Right forelimb (tissue), 1 donor: ENCODE measurements around the gene SLITRK1.

Experiments used
- DNase-seq: peaks from one replicate; pipeline ENCODE4 v3.0.0-alpha.2; 2018

SLITRK1 gene

GRCh38 chr13:83881917-83882605 is at the start of gene SLITRK1:
TSS of gene SLITRK1 (minus strand) at chr13:83882474. CDS start at chr13:83881507, 967 bp downstream.
- DNase-seq, result peak; percentile 89

- no peak for DNase-seq
Observed at GRCh38 chr13:83929157-83929556, 46.9 kb upstream of the SLITRK1 start.

DNA sequence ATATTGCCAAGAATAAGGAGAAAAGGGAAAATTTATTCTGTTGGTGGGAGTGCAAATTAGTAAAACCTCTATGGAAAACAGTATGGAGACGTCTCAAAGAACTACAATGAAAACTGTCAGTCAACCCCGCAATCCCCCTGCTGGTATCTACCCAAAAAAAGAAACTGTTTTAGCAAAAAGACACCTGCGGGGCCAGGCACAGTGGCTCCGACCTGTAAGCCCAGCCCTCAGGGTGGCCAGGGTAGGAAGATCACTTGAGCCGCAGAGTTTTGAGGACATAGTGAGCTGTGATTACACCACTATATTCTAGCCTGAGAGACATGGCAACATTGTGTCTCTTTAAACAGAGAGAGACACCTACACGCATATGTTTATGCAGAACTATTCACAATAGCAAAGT is 37.5 kb upstream of the SLITRK1 start:
- DNase-seq, result no peak

DNA sequence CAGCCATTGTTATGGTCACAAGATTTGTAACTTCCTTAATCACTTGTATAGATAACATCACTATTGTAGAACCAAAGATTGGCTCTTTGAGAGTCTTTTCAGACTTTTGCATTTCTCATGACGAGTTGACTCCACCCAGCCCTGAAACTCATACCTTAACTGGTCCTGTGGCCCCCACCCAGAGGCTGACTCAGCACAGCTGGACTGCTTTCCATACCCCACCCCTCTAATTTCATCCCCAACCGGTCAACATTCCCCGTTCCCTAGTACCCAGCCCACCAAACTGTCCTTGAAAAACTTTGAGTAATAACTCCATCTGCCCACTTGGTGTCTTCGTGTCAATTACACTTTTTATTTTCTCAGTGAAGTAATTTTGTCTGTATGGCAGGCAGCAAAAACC is 32.1 kb upstream of the SLITRK1 start:
- no peak for DNase-seq

DNA sequence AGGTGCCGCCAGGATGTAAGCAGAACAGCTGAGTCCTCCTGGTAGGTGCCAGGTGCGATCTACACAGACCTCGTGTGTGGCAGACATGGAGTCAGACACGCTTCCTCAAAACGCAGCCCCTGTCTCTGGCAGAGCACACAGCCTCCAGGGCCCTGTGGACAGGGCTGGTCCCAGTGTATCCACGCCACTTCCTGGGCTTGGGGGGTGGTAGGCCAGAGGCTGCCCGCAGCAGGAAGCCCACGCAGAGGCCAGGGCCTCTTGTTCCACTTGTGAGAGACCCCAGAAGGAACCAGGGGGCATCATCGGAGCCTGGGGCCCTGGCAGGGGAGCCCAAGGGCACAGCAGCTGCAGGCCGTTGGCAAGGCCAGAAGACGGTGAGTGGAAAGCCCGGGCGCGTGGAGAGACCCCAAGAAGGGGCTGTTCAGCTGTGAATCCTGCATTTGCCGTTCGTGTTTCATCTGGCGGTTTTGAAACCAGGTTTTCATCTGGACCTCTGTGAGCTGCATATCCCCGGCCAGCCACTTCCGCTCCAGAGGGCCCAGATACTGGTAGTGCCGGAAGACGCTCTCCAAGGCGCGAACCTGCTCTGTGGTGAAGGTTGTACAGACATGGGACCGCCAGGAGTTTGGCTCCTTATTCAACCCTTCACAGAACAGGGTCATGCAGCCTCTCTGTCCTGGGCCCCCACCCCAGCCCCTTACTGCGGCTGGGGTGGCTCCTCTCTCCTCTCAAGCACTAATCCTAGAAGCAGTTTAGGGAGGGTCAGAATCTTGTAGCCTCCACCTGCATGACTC is 25.1 kb upstream of the SLITRK1 start:
- DNase-seq, result no peak

- no peak for DNase-seq
Observed at GRCh38 chr13:83906240-83906820, 24.1 kb upstream of the SLITRK1 start.

GRCh38 chr13:83905641-83906040 is 23.4 kb upstream of the SLITRK1 start:
- no peak for DNase-seq

- no peak for DNase-seq
Observed at GRCh38 chr13:83895994-83896580, 13.8 kb upstream of the SLITRK1 start.

DNA sequence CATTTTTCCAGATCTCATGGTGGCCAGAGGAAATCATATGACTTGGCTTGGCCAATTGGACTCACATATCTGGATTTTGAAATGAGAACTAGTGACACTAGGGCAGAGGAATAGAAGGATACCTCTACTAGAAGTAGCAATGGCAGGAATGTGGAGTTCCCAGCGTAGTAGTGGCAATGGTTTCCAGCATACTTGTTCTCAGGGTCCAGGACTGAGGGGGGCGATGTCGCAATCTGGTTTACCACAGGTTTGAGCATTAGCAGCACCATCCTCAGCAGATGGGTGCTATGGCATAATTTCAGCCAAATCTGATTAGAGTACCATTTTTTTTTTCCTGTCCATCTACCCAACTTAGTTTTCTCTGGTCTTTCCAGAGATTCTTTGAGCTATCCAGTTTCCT is 8.1 kb upstream of the SLITRK1 start:
- DNase-seq, result no peak

- no peak for DNase-seq
Observed at GRCh38 chr13:83884141-83884540, 1.9 kb upstream of the SLITRK1 start.

- DNase-seq, result no peak
Observed at GRCh38 chr13:83883061-83883523, 818 bp upstream of the SLITRK1 start.

GRCh38 chr13:83882606-83882959 is 309 bp upstream of the SLITRK1 start:
- no peak for DNase-seq

- no peak for DNase-seq
Observed at GRCh38 chr13:83881140-83881684, 1.1 kb downstream of the SLITRK1 start.

- DNase-seq, result no peak
Observed at GRCh38 chr13:83880275-83881139, 1.8 kb downstream of the SLITRK1 start.

DNA sequence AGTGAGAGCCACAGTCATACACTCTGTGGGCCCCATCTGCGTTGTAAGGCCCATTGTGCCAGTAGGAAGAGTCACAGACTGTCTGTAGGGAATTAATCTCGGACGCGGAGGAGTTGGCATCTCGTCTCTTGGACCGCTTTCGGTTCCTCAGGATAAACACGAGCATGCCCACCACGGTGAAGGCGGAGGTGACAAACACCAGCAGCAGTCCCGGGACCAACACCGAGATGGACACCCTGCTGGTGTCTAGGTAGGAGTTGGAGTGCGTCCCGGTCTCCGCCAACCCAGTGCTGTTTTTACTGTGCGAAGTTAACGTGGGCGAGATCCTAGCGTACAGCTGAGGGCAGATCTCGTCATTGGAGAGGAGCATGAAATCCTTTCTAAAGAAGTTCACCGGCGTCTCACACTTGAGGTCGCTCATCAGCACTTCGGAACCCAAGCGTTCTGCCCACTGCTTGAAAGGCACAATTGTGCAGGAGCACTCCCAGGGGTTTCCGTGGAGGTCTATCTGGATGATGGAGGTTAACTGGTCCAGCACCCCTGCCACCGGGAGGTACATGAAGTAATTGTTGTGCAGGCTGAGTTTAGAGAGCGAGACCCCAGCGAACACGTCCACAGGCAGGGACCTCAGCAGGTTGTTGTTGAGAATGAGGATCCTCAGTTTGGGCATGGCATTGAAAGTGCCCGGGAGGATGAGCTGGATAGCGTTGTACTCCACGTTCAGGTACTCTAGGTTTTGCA is 2.7 kb downstream of the SLITRK1 start:
- DNase-seq, result peak; percentile 42

GRCh38 chr13:83878691-83879430 is 3.4 kb downstream of the SLITRK1 start:
- no peak for DNase-seq

GRCh38 chr13:83877651-83878355 is 4.5 kb downstream of the SLITRK1 start:
- DNase-seq, result no peak

DNA sequence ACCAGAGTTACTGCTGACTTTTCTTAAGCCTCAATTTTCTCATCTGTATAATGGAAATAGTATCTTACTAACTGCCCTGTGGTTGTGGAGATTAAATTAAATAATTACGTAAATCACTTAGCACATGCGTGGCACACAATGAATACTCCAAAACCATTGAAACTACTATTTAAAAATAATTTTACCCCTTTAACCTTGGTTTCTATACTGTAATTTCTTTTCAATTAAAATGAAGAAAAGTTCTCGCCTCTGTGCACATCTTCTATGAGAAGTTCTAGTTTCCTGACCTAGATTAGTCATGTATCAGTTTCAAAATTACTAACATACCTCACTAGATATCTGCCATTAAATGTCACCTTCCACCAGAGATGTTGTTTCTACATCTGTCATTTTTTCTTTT is 5.7 kb downstream of the SLITRK1 start:
- DNase-seq, result no peak

- no peak for DNase-seq
Observed at GRCh38 chr13:83867708-83868107, 14.6 kb downstream of the SLITRK1 start.
